Keratinocyte (primary cell): ENCODE data around the gene C6orf132. TPM values are rescaled to one million over a fixed set of nuclear protein-coding genes. Genes with fewer than 3 reads are reported as not detected.

ENCODE experiments used
- DNase-seq: peaks from one replicate; pipeline ENCODE4 v3.0.0-alpha.2; 2011; ENCODE audit warnings: low read depth, missing footprints, low spot score
- FAIRE-seq: peaks from 2 replicates; lab custom pipeline; 2011; peaks lifted over from hg19 to GRCh38; lab: Jason Lieb, UNC
- H2AFZ ChIP-seq: 2 replicates; pipeline ENCODE4 v1.6.0; 2012; ENCODE audit warnings: low read length, control low read depth, inconsistent platforms; ENCODE audit not compliant: control insufficient read depth
- H3K27ac ChIP-seq: 2 replicates; pipeline ENCODE4 v1.5.1; 2011; ENCODE audit warnings: low read length; ENCODE audit not compliant: control insufficient read depth, insufficient read depth
- H3K27me3 ChIP-seq: 3 replicates; pipeline ENCODE4 v1.6.0; 2011; ENCODE audit warnings: low read length; ENCODE audit not compliant: control insufficient read depth, insufficient read depth; ENCODE audit errors: extremely low read depth
- H3K36me3 ChIP-seq, 2 experiments: 2 replicates in 1 of 2; 3 replicates in 1 of 2; pipeline ENCODE4 v1.5.1; 2011; ENCODE audit warnings: low read length in 2 of 2, mild to moderate bottlenecking in 1 of 2; ENCODE audit not compliant: control insufficient read depth in 2 of 2, insufficient read depth in 2 of 2; ENCODE audit errors: extremely low read depth in 1 of 2
- H3K4me1 ChIP-seq: 3 replicates; pipeline ENCODE4 v1.5.1; 2011; ENCODE audit warnings: low read length; ENCODE audit not compliant: control insufficient read depth, insufficient read depth; ENCODE audit errors: extremely low read depth
- H3K4me2 ChIP-seq: 3 replicates; pipeline ENCODE4 v1.6.0; 2011; ENCODE audit warnings: low read depth, low read length; ENCODE audit not compliant: control insufficient read depth, insufficient read depth; ENCODE audit errors: extremely low read depth
- H3K4me3 ChIP-seq, 3 experiments: fragments of 200-600 bp in 1 of 3; sonication (generic) in 1 of 3; 2 replicates in 2 of 3; 3 replicates in 1 of 3; pipeline ENCODE4 v1.5.1; 2011 to 2016; ENCODE audit warnings: low read length in 3 of 3, mild to moderate bottlenecking in 3 of 3, control low read depth in 2 of 3, inconsistent platforms in 1 of 3, low read depth in 1 of 3, mixed read lengths in 1 of 3, mixed run types in 1 of 3, moderate library complexity in 1 of 3; ENCODE audit not compliant: control insufficient read depth in 2 of 3, insufficient read depth in 2 of 3; ENCODE audit errors: extremely low read depth in 1 of 3
- H3K79me2 ChIP-seq: 2 replicates; pipeline ENCODE4 v1.6.0; 2012; ENCODE audit warnings: low read length; ENCODE audit not compliant: control insufficient read depth, insufficient read depth
- H3K9ac ChIP-seq: 3 replicates; pipeline ENCODE4 v1.6.0; 2011; ENCODE audit warnings: low read length; ENCODE audit not compliant: control insufficient read depth, insufficient read depth; ENCODE audit errors: extremely low read depth
- H3K9me1 ChIP-seq: 3 replicates; pipeline ENCODE4 v1.6.0; 2011; ENCODE audit warnings: low read length; ENCODE audit not compliant: control insufficient read depth, insufficient read depth; ENCODE audit errors: extremely low read depth
- H3K9me3 ChIP-seq: 2 replicates; pipeline ENCODE4 v1.5.1; 2012; ENCODE audit warnings: low read depth, low read length; ENCODE audit not compliant: control insufficient read depth
- H4K20me1 ChIP-seq: 3 replicates; pipeline ENCODE4 v1.6.0; 2011; ENCODE audit warnings: low read length; ENCODE audit not compliant: control insufficient read depth, insufficient read depth; ENCODE audit errors: extremely low read depth
- CTCF ChIP-seq, 3 experiments: IDR thresholded peaks in 1 of 3; conservative IDR thresholded peaks in 1 of 3; optimal IDR thresholded peaks in 1 of 3; 2 replicates in 2 of 3; 3 replicates in 1 of 3; pipeline versions ENCODE3 to v1.5.1; 2011; ENCODE audit warnings: low read length in 3 of 3, mild to moderate bottlenecking in 3 of 3, moderate library complexity in 2 of 3, control low read depth in 1 of 3, inconsistent platforms in 1 of 3; ENCODE audit not compliant: insufficient read depth in 2 of 3; ENCODE audit errors: extremely low read depth in 1 of 3
- EZH2 ChIP-seq: IDR thresholded peaks from one replicate; pipeline ENCODE4 v1.6.1; 2012; ENCODE audit warnings: inconsistent platforms, mild to moderate bottlenecking, low read length, moderate library complexity
- dilution Hi-C: fragments of 300-500 bp; cut with MboI; formaldehyde crosslinking; loops from one replicate; pipeline ENCODE4 v1.7.0; 2020; ENCODE audit warnings: low sequenced_read_pairs; ENCODE audit not compliant: extremely low pct_ligation_motif_present
- polyA plus RNA-seq, 5 experiments: library from polyadenylated mRNA; depleted of rRNA in 3 of 5; stranded (reverse) in 3 of 5; stranded (forward) in 1 of 5; unstranded in 1 of 5; fragments of >200 nt; gene quantifications; 1 replicate in 1 of 5; 2 replicates in 3 of 5; 3 replicates in 1 of 5; pipeline versions ENCODE4 v1.2.1 to v1.2.3, GENCODE V29; 2011 to 2012; ENCODE audit warnings: missing spikeins in 2 of 5, low read depth in 1 of 5, low replicate concordance in 1 of 5

C6orf132 gene
- polyA plus RNA-seq, 1 donor (not counting 4 experiments of a cell fraction or from before 2014, with no cell fraction given), result 11.8 TPM

- no peak for TF ChIP-seq CTCF (optimal IDR thresholded peaks at IDR 0.05 in 1 of 3, IDR thresholded peaks at IDR 0.05 in 1 of 3, conservative IDR thresholded peaks at IDR 0.05 in 1 of 3; ENCODE audit: extremely low read depth in 1 of 3, insufficient read depth in 2 of 3, low read length in 3 of 3)
- TF ChIP-seq EZH2, result no peak
- FAIRE-seq (no peak), DNase-seq (no peak)
- H3K36me3 ChIP-seq, result no peaks in the 10 kb centered on the region
- H4K20me1 ChIP-seq, result no peaks in the 10 kb centered on the region
- peaks cover 21% of the 10 kb centered on the region for H3K4me1 ChIP-seq
- no peak overlapping the region for H3K4me3 ChIP-seq
- no peak overlapping the region for H3K27ac ChIP-seq
- no peaks in the 10 kb centered on the region for H3K27me3 ChIP-seq
- no peaks in the 10 kb centered on the region for H3K9me3 ChIP-seq
- dilution Hi-C loops, result no loop called here
- H2AFZ ChIP-seq, result no peak overlapping the region
- no peak overlapping the region for H3K4me2 ChIP-seq
- no peak overlapping the region for H3K9ac ChIP-seq
- H3K79me2 ChIP-seq, result no peaks in the 10 kb centered on the region
- no peaks in the 10 kb centered on the region for H3K9me1 ChIP-seq
Measured at GRCh38 chr6:42156638-42157037, 14.2 kb upstream of the C6orf132 start.

GRCh38 chr6:42155293-42155692 lies 12.9 kb upstream of the C6orf132 start:
- Histone ChIP-seq H3K27ac (no peak overlapping the region), H3K4me1 (peaks cover 12% of the 10 kb centered on the region), H3K9ac (no peak overlapping the region), H3K9me3 (no peaks in the 10 kb centered on the region), H3K4me2 (no peak overlapping the region), H2AFZ (no peak overlapping the region), H3K79me2 (no peaks in the 10 kb centered on the region), H3K4me3 (no peak overlapping the region), H3K36me3 (no peaks in the 10 kb centered on the region), H4K20me1 (no peaks in the 10 kb centered on the region), H3K9me1 (no peaks in the 10 kb centered on the region), H3K27me3 (no peaks in the 10 kb centered on the region)
- dilution Hi-C loops, result no loop called here
- DNase-seq (no peak), FAIRE-seq (no peak)
- no peak for TF ChIP-seq CTCF (optimal IDR thresholded peaks at IDR 0.05 in 1 of 3, IDR thresholded peaks at IDR 0.05 in 1 of 3, conservative IDR thresholded peaks at IDR 0.05 in 1 of 3; ENCODE audit: extremely low read depth in 1 of 3, insufficient read depth in 2 of 3, low read length in 3 of 3)
